ENCODE measurements around the gene NTMT1.

- no peak for TF ChIP-seq CTCF (IDR thresholded peaks at IDR 0.05)
- no peak for TF ChIP-seq POLR2A (IDR thresholded peaks at IDR 0.05)
Observed at GRCh38 chr9:129604056-129604765, 21.8 kb upstream of the NTMT1 start.

Data from thyroid gland (tissue), 4 donors.